K562 (cell line): ENCODE data around the gene THAP2. TPM values are rescaled to one million over a fixed set of nuclear protein-coding genes. Genes with fewer than 3 reads are reported as not detected.

Experiments used
- CHAMP1 ChIP-seq: fragments of 450-650 bp; IDR thresholded peaks from 2 replicates; pipeline ENCODE4 v1.6.1; 2016; ENCODE audit warnings: mild to moderate bottlenecking
- HOMEZ ChIP-seq: fragments of 250-450 bp; sonication (Bioruptor Pico); IDR thresholded peaks from 2 replicates; pipeline ENCODE4 v1.4.0; 2020; ENCODE audit warnings: mild to moderate bottlenecking, moderate library complexity
- LCOR ChIP-seq: sonication (generic); formaldehyde crosslinking; IDR thresholded peaks from 2 replicates; pipeline ENCODE4 v1.8.0; 2022; ENCODE audit warnings: mild to moderate bottlenecking, missing genetic modification reagents
- MIER1 ChIP-seq: fragments of 450-650 bp; IDR thresholded peaks from 2 replicates; pipeline ENCODE4 v1.6.1; 2016; ENCODE audit warnings: antibody characterized with exemption, mild to moderate bottlenecking, low read depth
- NUFIP1 ChIP-seq: fragments of 450-650 bp; IDR thresholded peaks from 2 replicates; pipeline ENCODE4 v1.6.1; 2018; ENCODE audit not compliant: partially characterized antibody
- TAF1 ChIP-seq: IDR thresholded peaks from 2 replicates; pipeline ENCODE4 v1.6.1; 2011; ENCODE audit warnings: mild to moderate bottlenecking, low read length, moderate library complexity; ENCODE audit not compliant: insufficient read depth, control insufficient read depth, severe bottlenecking; ENCODE audit errors: extremely low read depth
- TCF7L2 ChIP-seq: fragments of 150-350 bp; IDR thresholded peaks from 2 replicates; pipeline ENCODE4 v1.6.1; 2016; ENCODE audit warnings: low read depth, mild to moderate bottlenecking, low read length, moderate library complexity
- THRAP3 ChIP-seq: fragments of 450-650 bp; IDR thresholded peaks from 2 replicates; pipeline ENCODE4 v1.6.1; 2016; ENCODE audit warnings: mild to moderate bottlenecking, inconsistent platforms, borderline replicate concordance
- ZNF124 ChIP-seq: sonication (generic); formaldehyde crosslinking; IDR thresholded peaks from 2 replicates; pipeline ENCODE4 v1.8.1; 2022; ENCODE audit warnings: missing genetic modification reagents
- ZNF318 ChIP-seq, 2 experiments: fragments of 450-650 bp; IDR thresholded peaks; 2 replicates each; pipeline ENCODE4 v1.6.1; 2016; ENCODE audit warnings: mild to moderate bottlenecking in 2 of 2, borderline replicate concordance in 1 of 2, low read depth in 1 of 2, moderate library complexity in 1 of 2
- polyA plus RNA-seq, 8 experiments: library from polyadenylated mRNA; depleted of rRNA in 4 of 8; stranded (reverse) in 5 of 8; unstranded in 3 of 8; fragments of >200 nt; fragmentation: Nextera tagmentation in 2 of 8; fragmentation: Illumina TruSeq in 1 of 8; extraction: Ambion mirVana in 2 of 8; extraction: Trizol in 1 of 8; gene quantifications; 2 replicates each; pipeline versions ENCODE4 v1.2.1 to v1.2.3, GENCODE V29; 2011 to 2014; ENCODE audit warnings: inconsistent platforms in 1 of 8, missing spikeins in 1 of 8
- total RNA-seq, 7 experiments: library from RNA; depleted of rRNA in 6 of 7; stranded (reverse); fragments of >200 nt in 6 of 7; fragmentation: Illumina TruSeq in 2 of 7; extraction: Trizol in 2 of 7; gene quantifications; 2 replicates each; pipeline versions ENCODE4 v1.2.1 to v1.2.3, GENCODE V29; 2011 to 2021; ENCODE audit warnings: low replicate concordance in 1 of 7

THAP2 gene
- total and polyA plus RNA-seq, 9 of the 15 experiments (the other 6 are each of a cell fraction or from before 2014, with no cell fraction given), result 1.8 to 18.9 (median 7.3) TPM

GRCh38 chr12:71721783-71722505, 57.8 kb downstream of the THAP2 start (continued):
- peak; percentile 20; the same call in 1 of the 2 replicates for TF ChIP-seq CHAMP1
- TF ChIP-seq LCOR, result no peak
- TF ChIP-seq TAF1, result no peak
- no peak for TF ChIP-seq ZNF318 (IDR thresholded peaks at IDR 0.05; ENCODE audit: borderline replicate concordance in 1 of 2, low read depth in 1 of 2)
- no peak for TF ChIP-seq HOMEZ (CRISPR knock-in tag)
- TF ChIP-seq ZNF124, result no peak
- no peak for TF ChIP-seq NUFIP1
- TF ChIP-seq THRAP3, result no peak
- TF ChIP-seq MIER1, result no peak
- no peak for TF ChIP-seq TCF7L2
